Stomach (tissue), 4 donors: Measurements from ENCODE around the gene WHRN.

Experiments
- POLR2A ChIP-seq, 4 donors: fragments of 450-650 bp; IDR thresholded peaks; one replicate each; pipeline ENCODE4 v1.6.1; 2016; ENCODE audit warnings: antibody characterized with exemption in 4 of 4, control low read depth in 2 of 4, mild to moderate bottlenecking in 1 of 4, moderate library complexity in 1 of 4
- TF ChIP-seq, protein P1 (sequence below), 7 experiments: fragments of 450-650 bp in 4 of 7; fragments of 200-600 bp in 3 of 7; sonication (generic) in 3 of 7; IDR thresholded peaks; one replicate each; pipeline ENCODE4 v1.5.1; 2016 to 2019; ENCODE audit warnings: antibody characterized with exemption in 7 of 7, control low read depth in 2 of 7, mild to moderate bottlenecking in 1 of 7

DNA sequence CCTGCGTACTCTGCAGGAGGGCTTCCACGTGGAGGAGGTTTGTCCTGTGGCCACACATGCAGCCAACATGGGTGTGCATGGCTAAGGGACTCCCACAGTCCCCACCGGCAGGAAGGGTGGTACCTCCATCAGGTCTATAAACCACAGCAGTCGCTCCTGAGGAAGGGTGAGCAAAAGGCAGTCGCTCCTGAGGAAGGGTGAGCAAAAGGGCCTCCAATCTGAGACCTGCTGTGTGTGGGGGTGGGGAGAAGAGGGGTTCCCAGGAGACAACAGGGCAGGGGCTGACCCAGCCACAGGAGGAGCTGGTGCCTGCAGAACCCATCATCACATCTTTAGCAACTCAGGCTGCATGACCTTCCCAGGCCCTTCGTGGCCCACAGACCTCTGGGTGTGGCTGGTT, 87.2 kb downstream of the WHRN start:
- TF ChIP-seq POLR2A (IDR thresholded peaks at IDR 0.05), result no peak
- TF ChIP-seq, protein P1, sequence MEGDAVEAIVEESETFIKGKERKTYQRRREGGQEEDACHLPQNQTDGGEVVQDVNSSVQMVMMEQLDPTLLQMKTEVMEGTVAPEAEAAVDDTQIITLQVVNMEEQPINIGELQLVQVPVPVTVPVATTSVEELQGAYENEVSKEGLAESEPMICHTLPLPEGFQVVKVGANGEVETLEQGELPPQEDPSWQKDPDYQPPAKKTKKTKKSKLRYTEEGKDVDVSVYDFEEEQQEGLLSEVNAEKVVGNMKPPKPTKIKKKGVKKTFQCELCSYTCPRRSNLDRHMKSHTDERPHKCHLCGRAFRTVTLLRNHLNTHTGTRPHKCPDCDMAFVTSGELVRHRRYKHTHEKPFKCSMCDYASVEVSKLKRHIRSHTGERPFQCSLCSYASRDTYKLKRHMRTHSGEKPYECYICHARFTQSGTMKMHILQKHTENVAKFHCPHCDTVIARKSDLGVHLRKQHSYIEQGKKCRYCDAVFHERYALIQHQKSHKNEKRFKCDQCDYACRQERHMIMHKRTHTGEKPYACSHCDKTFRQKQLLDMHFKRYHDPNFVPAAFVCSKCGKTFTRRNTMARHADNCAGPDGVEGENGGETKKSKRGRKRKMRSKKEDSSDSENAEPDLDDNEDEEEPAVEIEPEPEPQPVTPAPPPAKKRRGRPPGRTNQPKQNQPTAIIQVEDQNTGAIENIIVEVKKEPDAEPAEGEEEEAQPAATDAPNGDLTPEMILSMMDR (IDR thresholded peaks at IDR 0.05), result no peak
